CD4-positive, alpha-beta T cell treated with Interleukin-4 for 1 hour (primary cell): ENCODE measurements around the gene PSAT1.

Experiments
- DNase-seq, 2 donors: peaks; one replicate each; pipeline ENCODE4 v3.0.0-alpha.2; 2020 to 2022

Gene PSAT1

DNA sequence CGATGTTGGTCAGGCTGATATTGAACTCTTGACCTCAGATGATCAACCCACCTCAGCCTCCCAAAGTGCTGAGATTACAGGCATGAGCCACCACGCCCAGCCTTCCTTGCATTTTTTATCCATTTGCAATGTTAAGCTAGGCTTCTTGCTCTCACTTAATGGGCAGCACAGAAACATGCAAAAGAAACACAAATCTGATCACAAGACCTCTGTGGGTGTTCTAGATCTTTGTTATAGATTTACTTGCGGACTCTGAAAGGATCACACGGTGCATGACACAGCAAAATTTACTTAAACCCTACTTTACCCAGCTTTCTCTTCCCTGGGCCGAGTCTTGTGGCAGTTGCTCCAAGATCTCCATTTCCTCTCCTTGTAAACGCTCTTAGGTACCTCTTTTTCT is 71.3 kb downstream of the PSAT1 start:
- DNase-seq = no peak

DNA sequence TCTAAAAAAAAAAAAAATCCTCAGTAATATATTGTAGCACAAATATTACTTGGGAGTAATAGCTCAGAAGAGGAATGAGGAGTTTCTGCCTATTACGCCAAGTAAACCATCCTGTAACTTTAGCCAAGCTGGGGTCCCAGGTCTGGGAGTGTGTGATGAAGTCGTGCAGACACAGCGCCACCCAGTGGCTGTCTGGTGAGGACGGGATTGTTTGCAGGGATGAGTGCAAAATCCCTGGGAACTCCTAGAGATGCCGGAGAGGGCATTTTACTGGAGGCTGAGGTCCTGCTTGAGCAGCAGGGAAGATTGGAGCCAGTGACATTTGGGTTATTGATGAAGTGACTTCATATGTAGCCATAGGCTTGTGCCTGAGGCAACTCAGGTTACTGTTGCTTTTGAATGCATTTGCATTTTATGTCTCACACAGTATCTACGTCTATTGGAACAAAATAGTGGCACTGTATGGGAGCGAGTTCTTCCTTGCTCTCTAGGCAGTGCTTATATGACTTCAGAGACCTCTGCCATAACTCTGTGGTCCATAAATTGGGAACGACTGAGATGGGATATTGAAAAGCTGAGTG is 72.8 kb downstream of the PSAT1 start:
- DNase-seq = peak; percentile 29 to 46

DNA sequence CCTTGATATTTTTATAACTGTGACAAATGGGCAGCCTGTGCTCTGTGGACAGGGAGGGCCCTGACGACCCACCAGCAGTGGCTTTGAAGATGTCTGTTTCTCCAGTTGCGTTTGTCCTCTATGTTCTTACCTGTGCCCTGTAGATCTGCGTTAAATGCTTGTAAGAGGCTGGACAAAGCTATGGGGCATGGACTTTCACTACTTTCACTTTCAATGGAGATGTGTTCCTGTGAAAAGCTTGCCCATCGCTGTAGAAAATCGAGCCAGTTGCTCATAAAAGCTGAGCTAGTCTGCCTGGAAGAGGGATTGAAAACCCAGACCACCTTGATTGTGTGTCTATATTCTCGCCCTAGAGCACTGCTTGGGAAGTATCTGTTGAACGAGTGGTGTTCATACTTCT is 74.1 kb downstream of the PSAT1 start:
- no peak for DNase-seq

DNA sequence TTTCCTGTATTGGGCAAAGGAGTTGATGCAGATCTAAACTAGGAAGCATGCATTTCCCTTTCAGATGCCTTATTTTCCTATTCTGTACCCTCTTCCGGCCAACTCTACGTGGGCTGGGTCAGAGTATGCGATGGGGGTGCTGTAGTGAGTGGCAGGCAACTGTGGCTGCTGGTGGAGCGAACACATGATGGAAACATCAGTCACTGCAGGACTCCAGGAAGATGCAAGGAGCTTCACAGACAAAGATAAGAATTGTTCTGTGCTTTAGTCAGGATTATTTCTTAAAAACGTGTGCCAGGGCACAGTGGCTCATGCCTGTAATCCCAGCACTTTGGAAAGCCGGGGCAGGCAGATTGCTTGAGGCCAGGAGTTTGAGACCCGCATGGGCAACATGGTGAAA is 75.1 kb downstream of the PSAT1 start:
- DNase-seq = no peak
